ENCODE results near the gene MOB3B.

MOB3B gene

GRCh38 chr9:27338527-27338903 lies 191.1 kb downstream of the MOB3B start:
- DNase-seq (ENCODE audit: low spot score), result no peak

GRCh38 chr9:27337833-27338526 lies 191.6 kb downstream of the MOB3B start:
- DNase-seq (ENCODE audit: low spot score), result no peak

GRCh38 chr9:27337236-27337635 lies 192.4 kb downstream of the MOB3B start:
- no peak for DNase-seq (ENCODE audit: low spot score)

GRCh38 chr9:27336829-27337228 lies 192.8 kb downstream of the MOB3B start:
- no peak for DNase-seq (ENCODE audit: low spot score)

- DNase-seq (ENCODE audit: low spot score), result no peak
Observed at GRCh38 chr9:27336126-27336525, 193.5 kb downstream of the MOB3B start.

GRCh38 chr9:27335075-27335474 lies 194.5 kb downstream of the MOB3B start:
- no peak for DNase-seq (ENCODE audit: low spot score)

- DNase-seq (ENCODE audit: low spot score), result peak; percentile 64
Observed at GRCh38 chr9:27333241-27334052, 196.2 kb downstream of the MOB3B start.

- no peak for DNase-seq (ENCODE audit: low spot score)
Observed at GRCh38 chr9:27331393-27331792, 198.2 kb downstream of the MOB3B start.

- DNase-seq (ENCODE audit: low spot score), result no peak
Observed at GRCh38 chr9:27329291-27329690, 200.3 kb downstream of the MOB3B start.

GRCh38 chr9:27328483-27328882 lies 201.1 kb downstream of the MOB3B start:
- no peak for DNase-seq (ENCODE audit: low spot score)

- no peak for DNase-seq (ENCODE audit: low spot score)
Observed at GRCh38 chr9:27311184-27311583, 218.4 kb downstream of the MOB3B start.

GRCh38 chr9:27310582-27310981 lies 219.0 kb downstream of the MOB3B start:
- no peak for DNase-seq (ENCODE audit: low spot score)

GRCh38 chr9:27308691-27309390 lies 220.8 kb downstream of the MOB3B start:
- DNase-seq (ENCODE audit: low spot score), result no peak

GRCh38 chr9:27304521-27304920 lies 225.1 kb downstream of the MOB3B start:
- no peak for DNase-seq (ENCODE audit: low spot score)

GRCh38 chr9:27303219-27303618 lies 226.4 kb downstream of the MOB3B start:
- DNase-seq (ENCODE audit: low spot score), result no peak

- DNase-seq (ENCODE audit: low spot score), result no peak
Observed at GRCh38 chr9:27297050-27297449, 232.6 kb downstream of the MOB3B start, which contains the start of gene EQTN. TSS of gene EQTN (minus strand) at chr9:27297150. CDS start at chr9:27297055, 95 bp downstream.

- no peak for DNase-seq (ENCODE audit: low spot score)
Observed at GRCh38 chr9:27293996-27294395, 235.6 kb downstream of the MOB3B start.

- DNase-seq (ENCODE audit: low spot score), result no peak
Observed at GRCh38 chr9:27292659-27293405, 236.8 kb downstream of the MOB3B start.

- no peak for DNase-seq (ENCODE audit: low spot score)
Observed at GRCh38 chr9:27291292-27291691, 238.3 kb downstream of the MOB3B start.

GRCh38 chr9:27282269-27282668 lies 247.3 kb downstream of the MOB3B start:
- DNase-seq (ENCODE audit: low spot score), result no peak

GRCh38 chr9:27280860-27281259 lies 248.8 kb downstream of the MOB3B start:
- DNase-seq (ENCODE audit: low spot score), result no peak

- no peak for DNase-seq (ENCODE audit: low spot score)
Observed at GRCh38 chr9:27280249-27280648, 249.4 kb downstream of the MOB3B start.

All from HuH-7 (cell line).